DOHH2 (cell line): ENCODE data around the gene IL12A.

Source experiments
- CTCF ChIP-seq: fragments of 200-600 bp; sonication (generic); IDR thresholded peaks from one replicate; pipeline ENCODE4 v1.5.1; 2014; ENCODE audit warnings: antibody characterized with exemption, mild to moderate bottlenecking, low read depth, low read length; ENCODE audit not compliant: poor library complexity, severe bottlenecking
- EZH2phosphoT487 ChIP-seq: fragments of 200-600 bp; sonication (generic); IDR thresholded peaks from 2 replicates; pipeline ENCODE4 v1.6.1; 2017; ENCODE audit warnings: borderline replicate concordance, mild to moderate bottlenecking, antibody characterized with exemption, low read length, moderate library complexity, mixed read lengths

- TF ChIP-seq CTCF (no peak), EZH2phosphoT487 (no peak)
Observed at GRCh38 chr3:159978353-159978752, 10.3 kb upstream of the IL12A start.
